Prostate gland (tissue), 2 donors: ENCODE results near the gene INPP4B.

Source experiments
- POLR2A ChIP-seq: fragments of 450-650 bp; IDR thresholded peaks from one replicate; pipeline ENCODE4 v1.6.1; 2016; ENCODE audit warnings: antibody characterized with exemption, mild to moderate bottlenecking
- TF ChIP-seq, protein P1 (sequence below), 4 experiments: fragments of 200-600 bp in 2 of 4; fragments of 450-650 bp in 2 of 4; sonication (generic) in 2 of 4; IDR thresholded peaks; 1 replicate in 3 of 4; 2 replicates in 1 of 4; pipeline ENCODE4 v1.5.1; 2016 to 2019; ENCODE audit warnings: antibody characterized with exemption in 4 of 4, mild to moderate bottlenecking in 2 of 4, moderate library complexity in 2 of 4

DNA sequence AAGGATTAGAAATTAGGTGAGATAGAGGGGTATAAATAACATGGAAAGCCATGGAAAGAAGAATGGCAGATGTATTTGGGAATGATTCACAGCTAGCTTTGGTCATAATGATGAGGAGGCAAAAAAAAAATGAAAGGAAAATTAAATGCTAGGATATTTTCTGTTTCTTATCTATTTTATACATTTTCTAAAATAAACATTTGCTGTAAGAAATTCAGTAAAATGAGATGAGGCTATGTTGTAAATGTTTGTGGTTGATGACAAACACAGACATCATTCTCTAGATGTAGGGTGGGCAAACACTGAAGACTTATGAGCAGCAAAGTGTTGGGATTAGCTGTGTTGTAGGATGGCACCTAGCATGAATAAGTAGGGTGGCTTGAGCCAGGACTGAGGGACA lies 802.6 kb downstream of the INPP4B start:
- TF ChIP-seq POLR2A: no peak
- TF ChIP-seq, protein P1, sequence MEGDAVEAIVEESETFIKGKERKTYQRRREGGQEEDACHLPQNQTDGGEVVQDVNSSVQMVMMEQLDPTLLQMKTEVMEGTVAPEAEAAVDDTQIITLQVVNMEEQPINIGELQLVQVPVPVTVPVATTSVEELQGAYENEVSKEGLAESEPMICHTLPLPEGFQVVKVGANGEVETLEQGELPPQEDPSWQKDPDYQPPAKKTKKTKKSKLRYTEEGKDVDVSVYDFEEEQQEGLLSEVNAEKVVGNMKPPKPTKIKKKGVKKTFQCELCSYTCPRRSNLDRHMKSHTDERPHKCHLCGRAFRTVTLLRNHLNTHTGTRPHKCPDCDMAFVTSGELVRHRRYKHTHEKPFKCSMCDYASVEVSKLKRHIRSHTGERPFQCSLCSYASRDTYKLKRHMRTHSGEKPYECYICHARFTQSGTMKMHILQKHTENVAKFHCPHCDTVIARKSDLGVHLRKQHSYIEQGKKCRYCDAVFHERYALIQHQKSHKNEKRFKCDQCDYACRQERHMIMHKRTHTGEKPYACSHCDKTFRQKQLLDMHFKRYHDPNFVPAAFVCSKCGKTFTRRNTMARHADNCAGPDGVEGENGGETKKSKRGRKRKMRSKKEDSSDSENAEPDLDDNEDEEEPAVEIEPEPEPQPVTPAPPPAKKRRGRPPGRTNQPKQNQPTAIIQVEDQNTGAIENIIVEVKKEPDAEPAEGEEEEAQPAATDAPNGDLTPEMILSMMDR (IDR thresholded peaks at IDR 0.05): no peak
